SW480 (cell line): ENCODE measurements around the gene CD276.
"Not testable (repeated sequence)": the region's sequence is repeated elsewhere in the genome, so short reads cannot be mapped to it uniquely, and the experiment has no call there.

ENCODE experiments used
- DNase-seq: peaks from one replicate; pipeline ENCODE4 v3.0.0-alpha.2; 2016; ENCODE audit warnings: low spot score

The CD276 gene

DNA sequence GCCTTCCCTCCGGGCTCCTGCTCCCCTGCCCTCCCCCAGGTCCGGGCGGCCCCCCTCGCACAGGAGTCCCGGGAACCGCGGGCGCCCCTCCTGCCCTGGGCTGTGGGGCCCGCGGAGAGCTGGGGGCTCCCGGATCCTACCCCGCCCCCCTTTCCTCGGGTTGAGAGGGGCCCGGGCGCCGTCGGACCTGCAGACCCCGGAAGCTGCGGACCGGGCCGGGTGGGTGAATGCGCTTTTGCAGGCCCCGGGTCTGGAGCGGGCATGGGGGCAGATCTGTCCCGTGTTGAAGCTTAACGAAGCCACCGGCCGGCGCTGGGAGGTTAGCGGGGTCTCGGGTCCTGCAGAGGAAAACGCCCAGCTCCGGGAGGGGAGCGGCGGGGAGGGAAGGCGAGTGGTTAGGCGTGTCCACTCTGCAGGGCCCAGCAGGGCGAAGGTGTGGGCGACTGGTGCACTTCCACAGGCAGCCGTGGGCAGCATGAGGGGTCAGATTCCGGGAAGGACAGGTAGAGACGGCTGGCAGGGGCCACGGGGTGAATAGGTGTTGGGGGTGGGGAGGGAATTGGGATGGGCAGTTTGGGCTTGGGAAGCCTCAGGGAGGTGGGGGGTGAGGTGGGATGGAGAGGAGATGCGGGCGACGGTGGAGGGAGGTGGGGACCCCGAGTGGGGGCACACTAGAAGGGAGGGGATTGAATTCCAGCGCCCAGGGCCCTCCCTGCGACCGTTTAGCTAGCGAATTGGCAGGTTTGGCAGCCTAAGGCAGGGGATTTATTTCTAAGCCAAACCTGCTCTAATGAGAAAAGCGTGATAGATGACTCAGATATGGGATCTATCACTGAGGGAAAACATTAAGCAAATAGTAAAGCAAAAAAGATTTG, 635 bp downstream of the CD276 start:
- DNase-seq: peak; percentile 37

- no peak for DNase-seq
These were observed 1.8 kb downstream of the CD276 start for GRCh38 chr15:73685981-73686380.

GRCh38 chr15:73686781-73687256, 2.6 kb downstream of the CD276 start:
- no peak for DNase-seq

DNA sequence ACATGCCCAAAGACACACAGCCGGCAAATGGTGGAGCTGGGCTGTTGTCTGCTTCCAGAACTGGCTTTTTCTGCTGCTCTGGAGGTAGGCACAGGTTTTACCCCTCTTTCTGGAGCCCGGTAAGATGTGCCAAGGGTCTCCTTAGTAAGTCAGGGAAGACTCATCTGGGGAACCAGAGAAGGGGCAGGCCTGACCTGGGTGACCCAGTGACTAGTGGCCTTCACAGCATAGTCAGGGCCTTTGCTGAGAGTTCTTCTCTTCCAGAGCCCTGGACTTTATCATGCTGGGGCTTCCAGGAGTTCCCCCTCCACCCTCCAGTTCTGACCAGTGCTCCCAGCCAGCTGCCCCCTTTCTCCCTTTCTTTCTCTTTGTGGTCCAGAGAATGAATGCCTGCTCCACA, 3.2 kb downstream of the CD276 start:
- DNase-seq: no peak

DNA sequence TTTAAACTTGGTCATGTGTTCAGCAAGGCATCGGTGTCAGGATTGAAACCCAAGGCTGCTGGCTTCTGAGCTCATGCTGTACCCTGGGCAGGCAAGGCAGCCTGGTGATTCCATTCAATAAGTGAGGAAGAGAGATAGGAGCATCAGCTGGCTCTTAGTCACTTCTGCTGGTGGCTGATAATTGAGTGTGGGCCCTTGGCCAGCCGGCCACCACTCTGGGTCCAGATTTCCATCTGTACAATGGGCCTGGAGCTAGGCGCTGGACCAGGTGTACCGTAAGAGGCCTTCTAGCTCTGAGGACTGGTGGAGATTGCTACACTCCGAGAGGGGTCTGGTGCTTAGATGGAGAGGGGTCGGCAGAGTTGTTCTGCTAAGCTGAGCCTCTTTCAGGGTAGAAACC, 4.3 kb downstream of the CD276 start:
- no peak for DNase-seq

GRCh38 chr15:73691396-73691795, 7.2 kb downstream of the CD276 start:
- DNase-seq: peak; percentile 29

GRCh38 chr15:73694419-73694818, 10.2 kb downstream of the CD276 start:
- DNase-seq: no peak

- DNase-seq: no peak
These were observed 11.8 kb downstream of the CD276 start for GRCh38 chr15:73695773-73696640.

DNA sequence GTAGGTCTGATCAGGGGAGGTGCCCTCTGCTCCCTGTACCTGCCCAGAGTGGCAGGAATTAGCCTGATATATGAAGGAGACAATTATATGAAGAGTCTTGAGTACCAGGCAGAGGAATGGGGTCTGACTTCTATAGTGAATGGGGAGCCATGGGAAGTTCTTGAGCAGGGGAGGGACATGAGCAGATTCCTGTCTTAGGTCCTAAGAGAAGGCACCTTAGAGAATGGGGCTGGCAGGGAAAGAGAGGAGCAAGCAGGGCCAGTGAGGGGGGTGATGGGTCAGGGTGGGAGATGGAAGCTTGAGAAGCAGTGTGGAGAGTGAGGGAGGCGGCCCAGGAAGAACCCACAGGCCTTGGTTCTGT, 12.4 kb downstream of the CD276 start:
- no peak for DNase-seq

GRCh38 chr15:73697033-73697467, 12.9 kb downstream of the CD276 start:
- DNase-seq: peak; percentile 90

DNA sequence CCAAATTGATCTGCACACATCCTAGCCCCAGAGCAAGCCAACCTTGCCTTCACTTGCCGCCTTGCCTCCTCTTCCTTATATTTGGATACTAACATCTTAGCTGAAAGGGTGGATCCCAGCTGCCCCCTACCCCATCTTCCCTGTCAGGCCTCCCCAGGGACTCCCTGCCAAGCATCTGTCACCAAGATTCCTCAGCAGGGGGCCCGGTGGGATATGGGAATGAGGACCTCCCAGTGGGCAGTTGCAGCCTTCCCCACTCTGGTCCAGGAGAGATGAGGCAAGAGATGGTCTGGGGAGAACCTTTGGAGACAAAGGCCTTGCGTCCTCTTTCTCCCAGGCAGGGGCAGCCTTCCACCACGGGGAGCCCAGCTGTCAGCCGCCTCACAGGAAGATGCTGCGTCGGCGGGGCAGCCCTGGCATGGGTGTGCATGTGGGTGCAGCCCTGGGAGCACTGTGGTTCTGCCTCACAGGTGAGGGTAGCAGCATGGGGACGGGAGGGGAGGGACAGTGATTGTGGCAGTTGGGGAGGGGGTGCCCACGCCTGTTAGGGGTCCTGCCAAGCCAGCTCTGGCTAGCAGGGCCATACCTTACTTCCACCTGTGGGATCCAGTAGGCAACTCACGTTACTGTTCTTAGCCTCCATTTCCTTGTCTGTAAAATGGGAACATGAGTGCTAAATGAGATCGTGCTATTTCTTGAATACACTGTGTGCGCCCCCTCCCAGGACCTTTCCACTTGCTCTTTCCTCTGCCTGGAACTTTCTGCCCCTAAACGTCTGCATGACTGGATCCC, 15.3 kb downstream of the CD276 start:
- no peak for DNase-seq

DNA sequence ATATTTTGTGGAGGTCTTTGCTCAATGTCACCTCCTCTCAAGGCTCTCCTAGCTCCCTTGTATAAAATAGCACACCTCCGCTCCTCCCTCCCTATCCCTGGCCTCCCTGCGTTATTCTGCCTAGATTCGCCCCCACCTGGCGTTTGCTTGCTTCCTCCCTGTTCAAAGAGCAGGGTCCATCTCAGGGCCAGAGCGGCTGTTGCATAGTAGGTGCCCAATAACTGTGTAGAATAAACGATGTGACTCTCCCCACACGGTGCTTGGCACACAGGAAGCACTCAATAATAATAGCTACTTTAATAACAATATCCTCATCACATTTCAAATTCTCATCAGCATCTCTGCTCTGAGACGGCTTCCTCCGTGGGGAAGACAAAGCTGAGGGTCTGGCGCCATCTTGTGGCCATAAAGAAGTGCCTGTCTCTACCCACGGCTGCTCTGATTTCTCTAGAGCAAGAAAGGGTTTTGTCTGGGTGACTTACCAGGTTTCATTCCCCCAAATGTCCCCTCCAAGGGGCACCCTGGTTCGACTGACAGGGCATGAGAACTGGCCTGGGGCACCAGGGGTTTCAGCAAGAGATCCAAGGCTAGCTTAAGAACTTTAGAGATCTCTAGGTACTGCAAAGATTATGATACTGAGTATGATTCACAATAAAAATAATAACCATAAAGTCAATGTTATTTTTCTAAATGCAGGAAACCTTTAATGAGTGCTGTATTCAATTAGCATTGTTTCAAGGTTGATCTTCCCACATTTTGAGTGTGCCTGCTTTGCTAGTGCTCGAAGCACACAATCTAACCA, 16.1 kb downstream of the CD276 start:
- peak; percentile 69 for DNase-seq

- not testable (repeated sequence) for DNase-seq
These were observed 18.4 kb downstream of the CD276 start for GRCh38 chr15:73702311-73703239.

GRCh38 chr15:73703601-73704000, 19.4 kb downstream of the CD276 start:
- not testable (repeated sequence) for DNase-seq

- DNase-seq: not testable (repeated sequence)
These were observed 20.1 kb downstream of the CD276 start for GRCh38 chr15:73704142-73704868.

DNA sequence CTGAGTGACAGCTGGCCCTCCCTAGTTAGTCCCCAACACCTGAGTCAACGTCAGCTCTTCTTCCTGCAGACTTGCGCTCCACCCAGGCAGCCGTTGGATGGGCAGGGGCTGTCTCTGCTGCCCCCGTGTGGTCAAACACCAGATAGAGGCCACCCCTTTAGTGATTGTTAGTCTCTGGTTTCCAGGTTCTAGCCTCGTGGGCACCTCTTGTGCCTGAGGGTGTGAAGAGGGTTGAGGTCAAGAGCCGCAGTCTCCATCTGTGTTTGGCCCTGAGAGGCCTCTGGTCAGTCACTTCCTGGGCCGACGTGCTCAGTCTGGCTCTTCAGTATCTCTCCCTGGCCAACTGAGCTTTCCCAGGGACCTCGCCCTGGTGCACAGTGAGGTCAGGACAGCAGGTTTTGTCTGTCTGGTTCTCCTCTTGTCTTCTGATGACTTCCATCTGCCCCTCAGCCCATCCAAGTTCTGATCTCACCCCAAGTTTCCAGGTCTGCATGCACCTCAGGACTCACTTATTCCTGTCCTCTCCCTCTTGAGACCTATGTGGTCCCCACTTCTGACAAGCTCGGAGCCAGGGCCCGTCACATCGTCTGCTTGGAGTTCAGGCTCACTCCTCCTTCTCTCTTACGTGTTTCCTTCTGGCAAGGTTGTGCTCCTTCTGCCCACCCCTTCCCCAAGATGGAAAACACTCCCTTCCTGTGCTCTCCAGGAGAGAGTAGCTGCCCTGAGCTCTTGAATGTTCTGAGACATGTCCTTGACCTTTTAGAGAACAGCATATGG, 20.9 kb downstream of the CD276 start:
- peak; percentile 61 for DNase-seq

DNA sequence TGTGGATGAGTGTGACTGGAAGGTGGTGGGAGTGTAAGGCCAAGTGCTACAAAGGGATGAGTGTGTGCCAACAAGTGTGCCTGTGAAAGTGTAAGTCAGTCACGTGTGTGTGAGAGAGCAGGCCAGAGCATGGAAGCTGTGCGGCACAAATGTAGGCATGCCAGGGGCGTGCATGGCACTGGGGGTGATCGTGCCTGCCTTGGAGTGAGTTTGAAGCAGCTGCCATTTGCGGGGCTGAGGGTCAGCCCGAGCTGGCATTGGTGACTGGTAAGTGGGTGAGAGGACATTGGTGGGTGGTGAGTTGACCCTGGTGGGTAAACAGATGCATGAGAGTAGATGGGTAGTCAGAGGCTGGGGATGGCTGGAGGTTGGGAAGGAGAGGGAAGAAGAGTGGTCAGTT, 24.5 kb downstream of the CD276 start:
- DNase-seq: no peak

DNA sequence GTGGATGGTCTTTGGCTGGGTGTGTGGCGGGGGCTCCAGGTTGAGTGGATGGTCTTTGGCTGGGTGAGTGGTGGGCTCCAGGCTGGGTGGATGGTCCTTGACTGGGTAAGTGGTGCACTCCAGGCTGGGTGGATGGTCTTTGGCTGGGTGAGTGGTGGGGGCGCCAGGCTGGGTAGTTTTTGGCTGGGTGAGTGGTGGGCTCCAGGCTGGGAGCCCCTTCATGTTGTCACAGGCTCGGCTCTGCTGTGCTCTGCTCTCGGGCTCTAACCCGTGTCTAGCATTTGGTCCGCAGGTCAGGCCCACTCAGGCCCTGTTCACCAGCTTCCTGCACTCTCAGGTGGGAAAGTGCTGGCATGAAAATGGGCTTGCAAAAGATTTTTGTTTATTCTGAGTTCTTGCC, 25.1 kb downstream of the CD276 start:
- DNase-seq: no peak

- DNase-seq: no peak
These were observed 25.5 kb downstream of the CD276 start for GRCh38 chr15:73709686-73710085.
